Panc1 (cell line): ENCODE measurements around the gene ALKBH4. TPM values are rescaled to one million over a fixed set of nuclear protein-coding genes. Genes with fewer than 3 reads are reported as not detected.
"Not testable (repeated sequence)": the region's sequence is repeated elsewhere in the genome, so short reads cannot be mapped to it uniquely, and the experiment has no call there.

Source experiments
- ATAC-seq: fragments of 200-7000 bp; cut with Tn5 transposase; 2 replicates; pipeline ENCODE4 v1.9.1; 2020; ENCODE audit warnings: mild to moderate bottlenecking, moderate library complexity
- BruUV-seq: library from RNA; stranded (reverse); fragments of 400-500 nt; replicated peaks from 2 replicates; lab custom pipeline; 2021; lab: Mats Ljungman, UMichigan
- CTCF ChIA-PET: fragments of 300-600 bp; sonication (Branson Sonifier 250); formaldehyde crosslinking; loops from one replicate; lab custom pipeline; 2022; ENCODE audit warnings: antibody characterized with exemption; lab: Charles Lee
- POLR2A ChIA-PET: fragments of 300-600 bp; sonication (Branson Sonifier 250); formaldehyde crosslinking; loops from one replicate; lab custom pipeline; 2022; ENCODE audit warnings: antibody characterized with exemption; lab: Charles Lee
- DNase-seq: peaks from one replicate; pipeline ENCODE4 v3.0.0-alpha.2; 2010; ENCODE audit warnings: low read depth, low spot score
- H3K27ac ChIP-seq: 2 replicates; pipeline ENCODE4 v1.5.1; 2011; ENCODE audit warnings: mild to moderate bottlenecking, low read length, inconsistent platforms
- H3K27me3 ChIP-seq: fragments of 200-500 bp; sonication (Bioruptor generic); 2 replicates; pipeline ENCODE4 v1.6.0; 2014; ENCODE audit warnings: low read length, inconsistent platforms; ENCODE audit not compliant: control insufficient read depth, insufficient read depth
- H3K36me3 ChIP-seq: fragments of 200-500 bp; sonication (Bioruptor generic); 2 replicates; pipeline ENCODE4 v1.5.1; 2014; ENCODE audit warnings: inconsistent platforms, mild to moderate bottlenecking, low read length, moderate library complexity; ENCODE audit not compliant: control insufficient read depth, insufficient read depth
- H3K4me1 ChIP-seq: 2 replicates; pipeline ENCODE4 v1.5.1; 2011; ENCODE audit warnings: inconsistent platforms, mild to moderate bottlenecking, low read length, moderate library complexity; ENCODE audit not compliant: control insufficient read depth, insufficient read depth
- H3K4me3 ChIP-seq, 2 experiments: 2 replicates each; pipeline ENCODE4 v1.5.1; 2011 to 2012; ENCODE audit warnings: low read depth in 2 of 2, low read length in 2 of 2, mild to moderate bottlenecking in 2 of 2, inconsistent platforms in 1 of 2, moderate library complexity in 1 of 2
- H3K9me3 ChIP-seq: fragments of 200-500 bp; sonication (Bioruptor generic); 2 replicates; pipeline ENCODE4 v1.5.1; 2014; ENCODE audit warnings: low read depth, mild to moderate bottlenecking, inconsistent platforms, low read length, moderate library complexity; ENCODE audit not compliant: control insufficient read depth, insufficient read depth
- in situ Hi-C: cut with HindIII; loops from 2 replicates; pipeline ENCODE4 v1.10.0; 2016; ENCODE audit warnings: low sequenced_read_pairs, low pct_unique_long_range_greater_than_20kb
- intact Hi-C: fragments of 100-400 bp; cut with micrococcal nuclease; formaldehyde crosslinking; loops from one replicate; pipeline ENCODE4 v1.10.0; 2022; ENCODE audit not compliant: unreplicated experiment
- total RNA-seq: library from RNA; stranded (reverse); gene quantifications from one replicate; pipeline ENCODE4 v1.2.1, GENCODE V29; 2021; ENCODE audit not compliant: unreplicated experiment

ALKBH4 gene
- total RNA-seq, 1 experiment from 2014 or later, result 19.0 TPM

DNA sequence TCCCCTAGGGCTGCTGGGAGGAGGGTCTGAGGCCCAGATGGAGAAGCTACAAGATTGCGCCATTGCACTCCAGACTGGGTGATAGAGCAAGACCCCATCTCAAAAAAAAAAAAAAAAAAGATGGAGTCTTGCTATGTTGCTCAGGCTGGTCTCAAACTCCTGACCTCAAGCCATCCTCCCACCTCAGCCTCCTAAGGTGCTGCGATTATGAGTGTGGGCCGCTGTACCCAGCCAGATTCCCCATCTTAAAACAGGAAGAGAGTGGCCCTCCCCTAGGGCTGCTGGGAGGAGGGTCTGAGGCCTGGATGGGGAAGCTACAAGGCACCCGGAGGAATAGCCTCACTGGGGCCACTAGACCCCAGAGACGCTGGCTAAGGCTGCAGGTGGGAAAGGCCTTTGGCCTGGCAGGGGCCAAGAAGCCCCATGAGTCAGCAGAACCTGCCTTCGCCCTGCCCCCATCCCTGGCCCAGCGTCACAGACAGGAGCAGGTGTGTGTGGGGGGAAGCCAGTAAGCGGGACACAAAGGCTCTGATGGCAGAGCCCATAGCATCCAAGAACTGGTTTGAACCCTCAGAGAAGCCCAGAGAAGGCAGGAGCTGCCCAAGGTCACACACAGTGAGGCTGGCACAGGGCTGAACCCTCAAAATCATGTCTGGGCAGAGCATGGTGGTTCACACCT is 42.9 kb upstream of the ALKBH4 start:
- H3K27ac ChIP-seq, BruUV-seq, H3K36me3 ChIP-seq, H3K4me3 ChIP-seq, H3K4me1 ChIP-seq, CTCF ChIA-PET, H3K27me3 ChIP-seq, intact Hi-C loops, H3K9me3 ChIP-seq, POLR2A ChIA-PET, in situ Hi-C loops, DNase-seq, ATAC-seq: not testable (repeated sequence)

DNA sequence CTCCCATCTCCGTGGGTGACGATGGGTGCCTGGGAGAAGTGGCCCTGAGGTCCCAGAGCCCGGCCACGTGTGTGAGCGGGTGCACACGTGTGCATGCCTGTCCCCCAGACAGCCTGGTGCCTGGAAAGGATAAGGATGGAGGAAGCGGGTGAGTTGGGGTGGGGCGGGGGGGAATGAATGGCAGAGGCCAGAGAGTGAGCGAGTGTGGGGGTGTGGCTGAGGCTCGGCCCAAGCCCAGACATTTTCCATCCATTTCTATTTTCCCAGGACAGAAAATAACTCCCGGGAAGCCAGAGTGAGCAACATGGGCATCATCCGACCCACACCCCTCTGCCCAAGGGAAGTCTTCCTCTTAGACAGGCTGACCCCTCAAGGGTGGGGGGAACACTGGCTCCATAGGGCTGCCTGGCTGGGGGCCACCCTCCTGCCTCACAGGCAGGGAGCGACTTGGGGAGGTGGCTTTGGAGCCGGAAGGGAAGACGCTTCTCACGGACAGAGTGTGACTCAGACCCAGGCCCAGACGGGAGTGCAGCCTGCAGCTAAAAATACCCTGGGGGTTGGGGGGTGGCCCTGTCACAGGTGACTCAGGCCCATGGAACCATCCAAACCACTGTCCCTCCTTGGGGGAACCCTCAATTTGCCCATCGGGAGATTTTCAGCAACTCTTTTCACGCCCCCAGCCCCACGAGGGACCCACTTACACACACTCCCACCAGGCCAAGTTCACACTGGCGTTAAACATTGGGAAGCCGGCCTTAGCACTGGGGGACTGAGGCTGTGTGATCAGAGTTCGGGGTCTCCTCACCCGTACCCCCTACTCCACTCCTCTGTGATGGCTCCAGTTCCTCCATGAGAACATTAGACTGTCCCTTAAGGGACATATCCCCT is 40.9 kb upstream of the ALKBH4 start:
- not testable (repeated sequence) for BruUV-seq

GRCh38 chr7:102503141-102503540 is 38.5 kb upstream of the ALKBH4 start:
- H3K36me3 ChIP-seq, H3K9me3 ChIP-seq, POLR2A ChIA-PET, BruUV-seq, H3K27ac ChIP-seq, H3K27me3 ChIP-seq, CTCF ChIA-PET, H3K4me1 ChIP-seq, ATAC-seq, DNase-seq, in situ Hi-C loops, H3K4me3 ChIP-seq, intact Hi-C loops: not testable (repeated sequence)

More for the DNA sequence above, 40.9 kb upstream of the ALKBH4 start:
- POLR2A ChIA-PET, in situ Hi-C loops, CTCF ChIA-PET, H3K9me3 ChIP-seq, H3K36me3 ChIP-seq, H3K27ac ChIP-seq, intact Hi-C loops, DNase-seq, H3K27me3 ChIP-seq, H3K4me1 ChIP-seq, H3K4me3 ChIP-seq: not testable (repeated sequence)
- peak; percentile 84 for ATAC-seq

DNA sequence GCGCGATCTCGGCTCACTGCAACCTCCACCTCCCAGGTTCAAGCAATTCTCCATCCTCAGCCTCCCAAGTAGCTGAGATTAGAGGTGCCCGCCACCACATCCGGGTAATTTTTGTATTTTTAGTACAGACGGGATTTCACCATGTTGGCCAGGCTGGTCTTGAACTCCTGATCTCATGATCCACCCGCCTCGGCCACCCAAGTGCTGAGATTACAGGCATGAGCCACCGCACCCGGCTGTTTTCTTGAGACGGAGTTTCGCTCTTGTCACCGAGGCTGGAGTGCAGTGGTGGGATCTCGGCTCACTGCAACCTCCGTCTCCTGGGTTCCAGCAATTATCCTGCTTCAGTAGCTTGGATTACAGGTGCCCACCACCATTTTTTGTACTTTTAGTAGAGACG is 33.7 kb upstream of the ALKBH4 start:
- intact Hi-C loops, in situ Hi-C loops, H3K27me3 ChIP-seq, BruUV-seq, H3K4me3 ChIP-seq, H3K9me3 ChIP-seq, H3K36me3 ChIP-seq, ATAC-seq, H3K4me1 ChIP-seq, H3K27ac ChIP-seq, DNase-seq, POLR2A ChIA-PET, CTCF ChIA-PET: not testable (repeated sequence)

DNA sequence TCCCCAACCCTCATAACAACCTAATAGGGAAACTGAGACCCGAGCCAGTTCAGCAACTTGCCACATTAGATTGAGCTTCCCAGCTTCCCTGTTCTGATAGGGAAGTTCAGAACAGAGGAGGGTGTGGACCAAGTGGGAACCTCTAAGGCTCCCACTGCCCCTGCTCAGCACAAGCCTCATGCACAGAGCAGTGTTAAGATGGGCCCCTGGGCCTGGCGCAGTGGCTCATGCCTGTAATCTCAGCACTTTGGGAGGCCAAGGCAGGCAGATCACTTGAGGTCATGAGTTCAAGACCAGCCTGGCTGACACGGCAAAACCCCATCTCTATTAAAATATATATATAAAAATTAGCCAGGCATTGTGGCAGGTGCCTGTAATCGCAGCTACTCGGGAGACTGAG is 32.6 kb upstream of the ALKBH4 start:
- H3K27me3 ChIP-seq, BruUV-seq, DNase-seq, ATAC-seq, H3K9me3 ChIP-seq, intact Hi-C loops, H3K4me3 ChIP-seq, CTCF ChIA-PET, H3K36me3 ChIP-seq, in situ Hi-C loops, H3K4me1 ChIP-seq, POLR2A ChIA-PET, H3K27ac ChIP-seq: not testable (repeated sequence)

- DNase-seq, POLR2A ChIA-PET, intact Hi-C loops, in situ Hi-C loops, H3K27ac ChIP-seq, ATAC-seq, H3K27me3 ChIP-seq, H3K4me1 ChIP-seq, H3K36me3 ChIP-seq, H3K4me3 ChIP-seq, H3K9me3 ChIP-seq, BruUV-seq, CTCF ChIA-PET: not testable (repeated sequence)
Measured at GRCh38 chr7:102496861-102497260, 32.2 kb upstream of the ALKBH4 start.

DNA sequence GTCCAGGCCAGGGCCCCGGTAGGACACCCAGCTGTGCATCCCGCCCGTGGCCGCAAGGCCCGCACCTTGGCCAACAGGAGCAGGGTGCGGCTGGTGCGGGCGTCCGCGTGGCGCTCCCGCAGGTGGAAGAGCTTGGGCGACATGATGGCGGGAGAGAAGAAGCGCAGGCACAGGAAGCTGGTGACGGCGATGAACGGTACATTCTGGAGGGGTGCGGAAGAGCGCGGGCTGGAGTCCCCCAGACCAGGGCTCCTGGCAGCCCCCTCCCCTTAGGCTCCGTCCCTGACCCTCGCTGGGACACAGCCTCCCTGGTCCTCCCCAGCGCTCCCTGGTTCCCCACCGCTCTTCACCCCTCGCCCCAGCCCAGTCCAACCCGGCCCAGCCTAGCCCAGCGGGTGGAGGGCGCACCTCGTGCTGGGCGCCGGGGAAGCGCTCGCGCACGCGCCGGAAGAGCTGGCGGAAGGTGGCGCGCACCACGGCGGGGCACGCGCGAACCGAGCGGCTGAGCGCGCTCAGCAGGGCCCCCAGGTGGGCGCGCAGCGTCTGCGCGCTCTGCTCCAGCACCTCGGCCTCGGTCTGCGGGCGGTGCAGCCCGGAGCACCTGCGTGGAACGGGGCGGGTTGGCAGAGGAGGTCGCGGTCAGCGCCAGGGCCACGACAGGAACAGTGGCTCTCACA is 29.9 kb upstream of the ALKBH4 start:
- H3K27me3 ChIP-seq, H3K4me1 ChIP-seq, BruUV-seq, H3K4me3 ChIP-seq, H3K27ac ChIP-seq, H3K36me3 ChIP-seq, intact Hi-C loops, in situ Hi-C loops, CTCF ChIA-PET, POLR2A ChIA-PET, H3K9me3 ChIP-seq, DNase-seq: not testable (repeated sequence)
- peak; percentile 22 for ATAC-seq
